Smooth muscle cell (in vitro differentiated cells): ENCODE results near the gene CSNK1D. TPM values are rescaled to one million over a fixed set of nuclear protein-coding genes. Genes with fewer than 3 reads are reported as not detected.
A peak's percentile ranks its signal among the peaks of the same experiment; 100 is the strongest.

Experiments
- DNase-seq: peaks from one replicate; lab custom pipeline; 2025; ENCODE audit not compliant: unreplicated experiment; lab: John Stamatoyannopoulos, UW
- H2AFZ ChIP-seq: fragments of 200-600 bp; sonication (generic); 2 replicates; pipeline ENCODE4 v1.6.0; 2016; ENCODE audit warnings: antibody characterized with exemption, low read depth, mild to moderate bottlenecking
- H3F3A ChIP-seq: fragments of 200-600 bp; sonication (generic); 2 replicates; pipeline ENCODE4 v1.6.0; 2017; ENCODE audit warnings: antibody characterized with exemption, low read depth
- H3K27ac ChIP-seq: fragments of 200-600 bp; sonication (generic); 2 replicates; pipeline ENCODE4 v1.5.1; 2016; ENCODE audit warnings: low read depth, mild to moderate bottlenecking
- H3K27me3 ChIP-seq: fragments of 200-600 bp; sonication (generic); 2 replicates; pipeline ENCODE4 v1.6.1; 2016; ENCODE audit warnings: low read depth, mild to moderate bottlenecking
- H3K36me3 ChIP-seq: fragments of 200-600 bp; sonication (generic); 2 replicates; pipeline ENCODE4 v1.5.1; 2016; ENCODE audit warnings: low read depth
- H3K4me1 ChIP-seq: fragments of 200-600 bp; sonication (generic); 2 replicates; pipeline ENCODE4 v1.5.1; 2016; ENCODE audit warnings: low read depth
- H3K4me2 ChIP-seq: fragments of 200-600 bp; sonication (generic); 2 replicates; pipeline ENCODE4 v1.6.0; 2016; ENCODE audit warnings: mild to moderate bottlenecking
- H3K4me3 ChIP-seq: fragments of 200-600 bp; sonication (generic); 2 replicates; pipeline ENCODE4 v1.5.1; 2016; ENCODE audit warnings: mild to moderate bottlenecking
- H3K79me2 ChIP-seq: fragments of 200-600 bp; sonication (generic); 2 replicates; pipeline ENCODE4 v1.6.0; 2016; ENCODE audit warnings: low read depth, mild to moderate bottlenecking
- H3K9ac ChIP-seq: fragments of 200-600 bp; sonication (generic); 2 replicates; pipeline ENCODE4 v1.6.0; 2016; ENCODE audit warnings: low read depth
- H3K9me3 ChIP-seq: fragments of 200-600 bp; sonication (generic); replicated peaks from 2 replicates; pipeline ENCODE4 v1.5.1; 2016; ENCODE audit warnings: low read depth
- H4K20me1 ChIP-seq: fragments of 200-600 bp; sonication (generic); 2 replicates; pipeline ENCODE4 v1.6.0; 2016; ENCODE audit warnings: low read depth
- CTCF ChIP-seq: fragments of 200-600 bp; sonication (generic); IDR thresholded peaks from 2 replicates; pipeline ENCODE4 v1.5.1; 2017; ENCODE audit warnings: borderline replicate concordance, mild to moderate bottlenecking, antibody characterized with exemption; ENCODE audit not compliant: insufficient read depth, poor library complexity, severe bottlenecking
- whole genome bisulfite sequencing: methylation state at CpG from one replicate; pipeline ENCODE4 v1.1.7; 2016; ENCODE audit warnings: low lambda C conversion rate; 5-methylcytosine and 5-hydroxymethylcytosine counted together
- polyA plus RNA-seq: library from polyadenylated mRNA; unstranded; fragments of >200 nt; fragmentation: Nextera tagmentation; extraction: Ambion mirVana; gene quantifications from 2 replicates; pipeline ENCODE4 v1.2.1, GENCODE V29; 2016
- total RNA-seq: library from RNA; depleted of rRNA; stranded (reverse); fragments of >200 nt; gene quantifications from 2 replicates; pipeline ENCODE4 v1.2.3, GENCODE V29; 2014

Gene CSNK1D
- total and polyA plus RNA-seq, 2 experiments from 2014 or later = 51.6 to 135 TPM

GRCh38 chr17:82215095-82215971 is 58.2 kb downstream of the CSNK1D start:
- H3K4me1 ChIP-seq = peaks cover 18% of the 10 kb centered on the region
- H4K20me1 ChIP-seq = no peaks in the 10 kb centered on the region
- peaks cover 8% of the 10 kb centered on the region for H3F3A ChIP-seq
- H3K4me2 ChIP-seq = no peak overlapping the region
- peak overlapping the region; percentile 97 for H3K27ac ChIP-seq
- no peak for TF ChIP-seq CTCF
- peaks cover 23% of the 10 kb centered on the region for H3K79me2 ChIP-seq
- H3K27me3 ChIP-seq = no peaks in the 10 kb centered on the region
- DNase-seq = no peak
- no peaks in the 10 kb centered on the region for H3K36me3 ChIP-seq
- H3K4me3 ChIP-seq = no peak overlapping the region
- no peak overlapping the region for H2AFZ ChIP-seq
- no peaks in the 10 kb centered on the region for H3K9me3 ChIP-seq
- 66% methylated on average over 15 of the region's 25 CpGs for WGBS
- H3K9ac ChIP-seq = no peak overlapping the region

GRCh38 chr17:82214012-82214628 is 59.4 kb downstream of the CSNK1D start:
- no peak for DNase-seq
- Histone ChIP-seq H3K9ac (no peak overlapping the region), H2AFZ (no peak overlapping the region), H3K4me1 (peaks cover 18% of the 10 kb centered on the region), H4K20me1 (no peaks in the 10 kb centered on the region), H3K4me2 (no peak overlapping the region), H3K79me2 (peaks cover 24% of the 10 kb centered on the region), H3K9me3 (no peaks in the 10 kb centered on the region), H3F3A (peaks cover 8% of the 10 kb centered on the region), H3K27ac (peak overlapping the region; percentile 97), H3K4me3 (no peak overlapping the region), H3K27me3 (no peaks in the 10 kb centered on the region), H3K36me3 (no peaks in the 10 kb centered on the region)
- TF ChIP-seq CTCF = no peak
- WGBS = 88% methylated on average over 11 of the region's 11 CpGs

- peaks cover 18% of the 10 kb centered on the region for H3K4me1 ChIP-seq
- H3K36me3 ChIP-seq = no peaks in the 10 kb centered on the region
- peak overlapping the region; percentile 98 for H3K4me2 ChIP-seq
- H3K27me3 ChIP-seq = no peaks in the 10 kb centered on the region
- H3K4me3 ChIP-seq = peak overlapping the region; percentile 97
- H4K20me1 ChIP-seq = no peaks in the 10 kb centered on the region
- 2% methylated on average over 28 of the region's 37 CpGs for WGBS
- DNase-seq = peak; percentile 52
- H3F3A ChIP-seq = peaks cover 8% of the 10 kb centered on the region
- peak overlapping the region; percentile 97 for H3K9ac ChIP-seq
- TF ChIP-seq CTCF = no peak
- H3K9me3 ChIP-seq = no peaks in the 10 kb centered on the region
- peak overlapping the region; percentile 97 for H3K27ac ChIP-seq
- H2AFZ ChIP-seq = peak overlapping the region; percentile 80
- H3K79me2 ChIP-seq = peaks cover 20% of the 10 kb centered on the region
These were observed 60.1 kb downstream of the CSNK1D start for GRCh38 chr17:82213251-82214011.
